ENCODE results near the gene DOK7. TPM values are rescaled to one million over a fixed set of nuclear protein-coding genes. Genes with fewer than 3 reads are reported as not detected.

The DOK7 gene
- polyA plus RNA-seq, 1 experiment: not detected

DNA sequence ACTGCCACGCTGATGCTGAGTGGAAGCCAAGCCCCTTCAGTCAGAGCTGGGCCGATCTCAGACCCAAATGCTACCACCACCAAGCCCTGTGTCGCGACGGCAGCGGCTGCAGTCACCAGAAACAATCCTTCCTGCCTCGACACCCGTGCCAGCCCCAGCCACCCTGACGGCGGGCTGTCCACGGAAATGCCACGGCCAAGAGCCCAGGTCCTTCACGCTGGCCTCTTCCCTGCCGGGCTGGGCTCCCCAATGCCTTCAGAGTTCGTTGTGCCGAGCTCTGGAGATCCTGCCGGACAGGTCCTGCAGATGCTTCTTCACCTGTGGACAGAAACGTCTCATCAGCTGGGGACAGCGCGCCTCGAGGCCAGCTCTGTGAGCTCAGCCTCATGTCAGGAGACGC, 49.6 kb downstream of the DOK7 start:
- no peak overlapping the region for H3K4me3 ChIP-seq (ENCODE audit: low read depth, low read length)
- CTCF ChIA-PET: interaction anchor here (2.3 kb wide), 1 partner anchor 32 kb away, joined by 13 read pairs; no protein-coding TSS in a partner anchor
- no peaks in the 10 kb centered on the region; the same call in 1 of the 2 replicates for H3K9me3 ChIP-seq (ENCODE audit: control insufficient read depth, insufficient read depth, low read length)
- no peak for DNase-seq (ENCODE audit: low read depth, low spot score)
- TF ChIP-seq, protein P1, sequence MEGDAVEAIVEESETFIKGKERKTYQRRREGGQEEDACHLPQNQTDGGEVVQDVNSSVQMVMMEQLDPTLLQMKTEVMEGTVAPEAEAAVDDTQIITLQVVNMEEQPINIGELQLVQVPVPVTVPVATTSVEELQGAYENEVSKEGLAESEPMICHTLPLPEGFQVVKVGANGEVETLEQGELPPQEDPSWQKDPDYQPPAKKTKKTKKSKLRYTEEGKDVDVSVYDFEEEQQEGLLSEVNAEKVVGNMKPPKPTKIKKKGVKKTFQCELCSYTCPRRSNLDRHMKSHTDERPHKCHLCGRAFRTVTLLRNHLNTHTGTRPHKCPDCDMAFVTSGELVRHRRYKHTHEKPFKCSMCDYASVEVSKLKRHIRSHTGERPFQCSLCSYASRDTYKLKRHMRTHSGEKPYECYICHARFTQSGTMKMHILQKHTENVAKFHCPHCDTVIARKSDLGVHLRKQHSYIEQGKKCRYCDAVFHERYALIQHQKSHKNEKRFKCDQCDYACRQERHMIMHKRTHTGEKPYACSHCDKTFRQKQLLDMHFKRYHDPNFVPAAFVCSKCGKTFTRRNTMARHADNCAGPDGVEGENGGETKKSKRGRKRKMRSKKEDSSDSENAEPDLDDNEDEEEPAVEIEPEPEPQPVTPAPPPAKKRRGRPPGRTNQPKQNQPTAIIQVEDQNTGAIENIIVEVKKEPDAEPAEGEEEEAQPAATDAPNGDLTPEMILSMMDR (IDR thresholded peaks at IDR 0.05; ENCODE audit: low read depth, low read length): no peak
- no peak overlapping the region for H3K27ac ChIP-seq (ENCODE audit: low read depth, low read length)
- POLR2A ChIA-PET: no interaction called here
- H3K27me3 ChIP-seq (ENCODE audit: control insufficient read depth, insufficient read depth, low read length): no peaks in the 10 kb centered on the region

DNA sequence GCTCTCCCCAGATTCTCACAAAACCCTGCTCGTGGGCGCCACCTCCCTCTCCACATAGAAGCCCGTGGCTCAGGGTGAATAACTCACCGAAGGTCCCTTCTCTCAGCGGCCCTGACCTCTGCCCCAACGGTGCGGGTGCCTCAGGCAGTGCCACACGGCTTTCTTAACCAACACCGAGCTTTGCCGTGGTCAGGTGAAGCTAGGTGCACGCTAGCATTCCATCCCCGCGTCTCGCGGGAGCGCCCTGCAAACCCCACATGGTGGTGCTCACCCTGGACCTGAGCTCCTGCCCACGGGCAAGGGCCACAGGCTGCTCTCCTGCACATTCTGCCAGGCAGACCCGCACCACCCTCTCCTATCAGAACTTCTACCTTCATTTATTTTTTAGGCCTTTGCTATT, 50.7 kb downstream of the DOK7 start:
- no peak for DNase-seq (ENCODE audit: low read depth, low spot score)

DNA sequence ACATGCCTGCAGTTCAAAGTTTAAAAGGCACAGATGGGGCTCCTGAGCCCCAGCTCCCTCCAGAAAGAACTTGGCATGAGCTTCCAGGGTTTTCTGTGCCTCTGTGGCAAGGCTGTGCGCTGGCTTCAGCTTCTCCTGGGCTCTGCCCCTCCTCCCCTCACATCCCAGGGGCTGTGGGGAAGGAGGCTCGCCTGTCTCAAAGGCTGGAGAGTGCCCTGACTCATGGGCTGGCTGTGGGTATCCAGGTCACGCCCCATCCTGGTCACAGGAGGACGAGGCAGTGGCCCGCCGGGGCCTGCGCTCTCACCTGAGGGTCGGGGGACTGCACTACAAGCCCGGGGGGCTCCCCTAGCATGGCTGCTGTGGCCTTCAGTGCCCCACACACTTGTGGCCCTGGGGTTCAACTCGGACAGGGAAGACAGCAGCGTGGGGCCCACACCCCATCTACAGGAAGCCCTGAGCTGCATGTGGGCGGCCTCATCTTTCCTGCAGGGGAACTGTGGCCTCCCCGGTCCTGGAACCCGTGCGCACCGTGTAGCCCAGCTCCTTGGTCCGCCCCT, 51.2 kb downstream of the DOK7 start:
- Histone ChIP-seq H3K4me3 (ENCODE audit: low read depth, low read length) (no peak overlapping the region), H3K27me3 (ENCODE audit: control insufficient read depth, insufficient read depth, low read length) (no peaks in the 10 kb centered on the region), H3K9me3 (ENCODE audit: control insufficient read depth, insufficient read depth, low read length) (no peaks in the 10 kb centered on the region; the same call in 1 of the 2 replicates), H3K27ac (ENCODE audit: low read depth, low read length) (no peak overlapping the region)
- TF ChIP-seq, protein P1 (IDR thresholded peaks at IDR 0.05; ENCODE audit: low read depth, low read length): no peak
- CTCF ChIA-PET: interaction anchor here (0.6 to 2.3 kb wide), 6 partner anchors 8 to 456 kb away, joined by 3 to 13 read pairs (median 4); no protein-coding TSS in a partner anchor
- no peak for DNase-seq (ENCODE audit: low read depth, low spot score)
- POLR2A ChIA-PET: no interaction called here

More for the DNA sequence above, 50.7 kb downstream of the DOK7 start:
- Histone ChIP-seq H3K27me3 (ENCODE audit: control insufficient read depth, insufficient read depth, low read length) (no peaks in the 10 kb centered on the region), H3K9me3 (ENCODE audit: control insufficient read depth, insufficient read depth, low read length) (no peaks in the 10 kb centered on the region; the same call in 1 of the 2 replicates), H3K4me3 (ENCODE audit: low read depth, low read length) (no peak overlapping the region), H3K27ac (ENCODE audit: low read depth, low read length) (no peak overlapping the region)
- TF ChIP-seq, protein P1 (IDR thresholded peaks at IDR 0.05; ENCODE audit: low read depth, low read length): no peak
- POLR2A ChIA-PET: no interaction called here
- CTCF ChIA-PET: interaction anchor here (0.6 to 2.3 kb wide), 2 partner anchors 12 to 33 kb away, joined by 4 to 13 read pairs; no protein-coding TSS in a partner anchor

DNA sequence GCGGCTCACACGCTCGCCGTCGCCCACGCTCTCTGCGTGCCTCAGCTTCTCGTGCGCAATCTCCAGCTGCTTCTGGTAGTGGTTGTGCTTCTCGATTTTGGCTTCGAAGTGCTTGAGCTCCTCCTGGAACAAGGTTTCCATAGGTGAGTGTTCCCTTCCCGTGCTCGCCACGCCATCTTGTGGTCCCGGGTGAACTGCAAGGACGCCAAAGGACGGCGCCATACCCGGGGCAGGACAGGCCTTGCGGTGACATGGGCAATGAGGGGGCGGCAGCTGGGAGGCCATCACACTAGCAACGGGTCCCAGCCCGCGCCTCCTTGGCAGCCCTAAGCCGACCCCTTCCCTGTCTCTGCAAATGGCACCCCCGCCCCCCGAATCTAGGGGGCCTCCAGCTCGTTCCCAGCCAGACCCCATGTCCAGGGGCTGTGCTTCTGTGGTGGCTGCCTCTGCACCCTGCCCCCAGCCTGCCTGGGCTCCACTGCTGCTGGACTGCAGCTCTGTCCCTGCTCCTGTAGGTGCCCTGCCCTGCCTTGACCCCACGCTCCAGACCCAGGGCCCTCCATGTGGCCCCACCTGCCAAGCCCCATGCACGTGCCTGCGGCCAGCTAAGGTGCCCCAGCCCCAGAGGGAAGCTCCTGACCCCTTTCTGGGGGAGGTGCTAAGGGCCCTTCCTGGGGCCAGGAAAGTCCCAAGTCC, 51.8 kb downstream of the DOK7 start:
- Histone ChIP-seq H3K4me3 (ENCODE audit: low read depth, low read length) (no peak overlapping the region), H3K9me3 (ENCODE audit: control insufficient read depth, insufficient read depth, low read length) (no peaks in the 10 kb centered on the region; the same call in 1 of the 2 replicates), H3K27ac (ENCODE audit: low read depth, low read length) (no peak overlapping the region), H3K27me3 (ENCODE audit: control insufficient read depth, insufficient read depth, low read length) (no peaks in the 10 kb centered on the region)
- CTCF ChIA-PET: interaction anchor here (0.6 to 2.3 kb wide), 5 partner anchors 8 to 169 kb away, joined by 3 to 13 read pairs (median 4); no protein-coding TSS in a partner anchor
- TF ChIP-seq, protein P1 (IDR thresholded peaks at IDR 0.05; ENCODE audit: low read depth, low read length): peak; percentile 34; the same call in 1 of the 2 replicates
- POLR2A ChIA-PET: no interaction called here
- DNase-seq (ENCODE audit: low read depth, low spot score): no peak

DNA sequence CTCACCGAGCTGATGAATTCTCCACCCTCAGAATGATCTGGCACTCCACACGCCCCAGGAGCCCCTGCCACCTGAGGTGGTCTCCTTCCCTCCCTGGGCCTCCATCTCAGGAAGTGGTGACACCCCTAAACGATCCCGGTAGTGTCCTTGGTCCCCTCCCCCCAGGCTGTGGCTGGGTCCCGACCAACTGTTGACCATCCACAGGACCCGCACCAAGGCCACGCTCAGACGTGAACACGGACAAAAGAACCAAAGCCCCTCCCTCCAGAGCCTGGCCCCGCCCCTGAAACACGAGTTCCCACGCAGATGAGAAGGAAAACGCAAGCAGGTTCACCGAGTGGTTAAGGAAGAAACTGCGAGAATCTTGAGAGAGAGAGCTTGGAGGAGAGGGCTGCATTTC, 52.5 kb downstream of the DOK7 start:
- Histone ChIP-seq H3K9me3 (ENCODE audit: control insufficient read depth, insufficient read depth, low read length) (no peaks in the 10 kb centered on the region; the same call in 1 of the 2 replicates), H3K27ac (ENCODE audit: low read depth, low read length) (no peak overlapping the region), H3K4me3 (ENCODE audit: low read depth, low read length) (no peak overlapping the region), H3K27me3 (ENCODE audit: control insufficient read depth, insufficient read depth, low read length) (no peaks in the 10 kb centered on the region)
- ChIA-PET POLR2A (no interaction called here), CTCF (interaction anchor here (1.0 kb wide), 1 partner anchor 9 kb away, joined by 3 read pairs; no protein-coding TSS in a partner anchor)
- no peak for DNase-seq (ENCODE audit: low read depth, low spot score)
- TF ChIP-seq, protein P1 (IDR thresholded peaks at IDR 0.05; ENCODE audit: low read depth, low read length): no peak
